Uterus (tissue), 2 donors: Measurements from ENCODE around the gene TSHZ2.

Experiments used
- CTCF ChIP-seq, 4 experiments: fragments of 200-600 bp in 2 of 4; fragments of 450-650 bp in 2 of 4; sonication (generic) in 2 of 4; IDR thresholded peaks; one replicate each; pipeline ENCODE4 v1.5.1; 2016 to 2019; ENCODE audit warnings: antibody characterized with exemption in 4 of 4, mild to moderate bottlenecking in 2 of 4, moderate library complexity in 1 of 4
- POLR2A ChIP-seq, 2 donors: fragments of 450-650 bp; IDR thresholded peaks; one replicate each; pipeline ENCODE4 v1.6.1; 2016; ENCODE audit warnings: antibody characterized with exemption in 2 of 2, mild to moderate bottlenecking in 1 of 2, moderate library complexity in 1 of 2

- TF ChIP-seq CTCF (IDR thresholded peaks at IDR 0.05) (no peak), POLR2A (IDR thresholded peaks at IDR 0.05) (no peak)
Measured at GRCh38 chr20:52964131-52964530, 8.0 kb upstream of the TSHZ2 start.
